ENCODE data around the gene MGAT4D. TPM values are rescaled to one million over a fixed set of nuclear protein-coding genes. Genes with fewer than 3 reads are reported as not detected.
"Not testable (repeated sequence)": the region's sequence is repeated elsewhere in the genome, so short reads cannot be mapped to it uniquely, and the experiment has no call there.

MGAT4D gene
- total and polyA plus RNA-seq, 4 donors, result not detected

- H3K4me3 ChIP-seq (ENCODE audit: low read depth in 1 of 3, low read length in 3 of 3), result no peak overlapping the region
- DNase-seq (ENCODE audit: low spot score), result no peak
- H3K27ac ChIP-seq (ENCODE audit: low read depth in 1 of 2, low read length in 2 of 2), result no peak overlapping the region
- no peaks in the 10 kb centered on the region for H3K9me3 ChIP-seq (ENCODE audit: control insufficient read depth in 4 of 4, low read length in 3 of 4)
- no peaks in the 10 kb centered on the region for H3K36me3 ChIP-seq (ENCODE audit: control insufficient read depth in 4 of 4, insufficient read depth in 3 of 4, low read depth in 1 of 4, low read length in 3 of 4)
- no peaks in the 10 kb centered on the region for H3K27me3 ChIP-seq (ENCODE audit: control insufficient read depth in 4 of 4, insufficient read depth in 4 of 4, low read length in 3 of 4)
- no peak overlapping the region for H3K9ac ChIP-seq (ENCODE audit: low read depth in 1 of 2, low read length in 2 of 2)
- TF ChIP-seq TAF1 (conservative IDR thresholded peaks at IDR 0.05) (no peak), FOXA1 (IDR thresholded peaks at IDR 0.05) (no peak), CTCF (IDR thresholded peaks at IDR 0.05; ENCODE audit: low read depth, low read length, missing input control) (no peak), REST (IDR thresholded peaks at IDR 0.05) (no peak)
- H3K4me1 ChIP-seq (ENCODE audit: control insufficient read depth in 4 of 4, insufficient read depth in 4 of 4, low read length in 3 of 4), result peaks cover 0 to 17% (median 11%) of the 10 kb centered on the region in 4 donors
Observed at GRCh38 chr4:140423106-140423505, 75.0 kb downstream of the MGAT4D start.

GRCh38 chr4:140413130-140413969, 84.7 kb downstream of the MGAT4D start:
- H3K4me3 ChIP-seq (ENCODE audit: low read depth in 1 of 3, low read length in 3 of 3); H3K27ac ChIP-seq (ENCODE audit: low read depth in 1 of 2, low read length in 2 of 2); H3K4me1 ChIP-seq (ENCODE audit: control insufficient read depth in 4 of 4, insufficient read depth in 4 of 4, low read length in 3 of 4); H3K9ac ChIP-seq (ENCODE audit: low read depth in 1 of 2, low read length in 2 of 2); H3K27me3 ChIP-seq (ENCODE audit: control insufficient read depth in 4 of 4, insufficient read depth in 4 of 4, low read length in 3 of 4); H3K9me3 ChIP-seq (ENCODE audit: control insufficient read depth in 4 of 4, low read length in 3 of 4); DNase-seq (ENCODE audit: low spot score); H3K36me3 ChIP-seq (ENCODE audit: control insufficient read depth in 4 of 4, insufficient read depth in 3 of 4, low read depth in 1 of 4, low read length in 3 of 4): not testable (repeated sequence)
- 93% methylated on average over 31 of the region's 32 CpGs for WGBS

GRCh38 chr4:140408974-140409373, 89.1 kb downstream of the MGAT4D start:
- no peaks in the 10 kb centered on the region for H3K36me3 ChIP-seq (ENCODE audit: control insufficient read depth in 4 of 4, insufficient read depth in 3 of 4, low read depth in 1 of 4, low read length in 3 of 4)
- no peak overlapping the region for H3K27ac ChIP-seq (ENCODE audit: low read depth in 1 of 2, low read length in 2 of 2)
- no peak overlapping the region for H3K9ac ChIP-seq (ENCODE audit: low read depth in 1 of 2, low read length in 2 of 2)
- H3K27me3 ChIP-seq (ENCODE audit: control insufficient read depth in 4 of 4, insufficient read depth in 4 of 4, low read length in 3 of 4), result no peaks in the 10 kb centered on the region
- WGBS, result 100% methylated on average over 1 of the region's 1 CpG
- H3K4me3 ChIP-seq (ENCODE audit: low read depth in 1 of 3, low read length in 3 of 3), result no peak overlapping the region
- no peak for DNase-seq (ENCODE audit: low spot score)
- no peaks in the 10 kb centered on the region for H3K9me3 ChIP-seq (ENCODE audit: control insufficient read depth in 4 of 4, low read length in 3 of 4)
- no peak for TF ChIP-seq FOXA2 (IDR thresholded peaks at IDR 0.05)
- TF ChIP-seq TAF1 (conservative IDR thresholded peaks at IDR 0.05), result no peak
- no peak for TF ChIP-seq NR2F2 (IDR thresholded peaks at IDR 0.05)
- TF ChIP-seq MAX (IDR thresholded peaks at IDR 0.05), result no peak
- TF ChIP-seq RAD21 (IDR thresholded peaks at IDR 0.05), result no peak
- no peak for TF ChIP-seq CTCF (IDR thresholded peaks at IDR 0.05; ENCODE audit: low read depth, low read length, missing input control)
- TF ChIP-seq JUND (IDR thresholded peaks at IDR 0.05), result no peak
- H3K4me1 ChIP-seq (ENCODE audit: control insufficient read depth in 4 of 4, insufficient read depth in 4 of 4, low read length in 3 of 4), result no peaks in the 10 kb centered on the region
